ENCODE results near the gene KCTD19.
A peak's percentile ranks its signal among the peaks of the same experiment; 100 is the strongest.

Gene KCTD19

GRCh38 chr16:67312719-67313118 is 13.8 kb downstream of the KCTD19 start:
- DNase-seq, result no peak

- DNase-seq, result peak; percentile 81 to 88
These were observed 14.7 kb downstream of the KCTD19 start for GRCh38 chr16:67311607-67312488.

GRCh38 chr16:67310561-67310960 is 16.0 kb downstream of the KCTD19 start:
- no peak for DNase-seq

GRCh38 chr16:67305216-67306071 is 21.1 kb downstream of the KCTD19 start:
- no peak for DNase-seq

GRCh38 chr16:67304020-67304419 is 22.5 kb downstream of the KCTD19 start:
- no peak for DNase-seq

- no peak for DNase-seq
These were observed 23.6 kb downstream of the KCTD19 start for GRCh38 chr16:67302970-67303369.

GRCh38 chr16:67302076-67302475 is 24.5 kb downstream of the KCTD19 start:
- no peak for DNase-seq

- no peak for DNase-seq
These were observed 25.3 kb downstream of the KCTD19 start for GRCh38 chr16:67301080-67301782.

GRCh38 chr16:67299269-67299668 is 27.3 kb downstream of the KCTD19 start:
- DNase-seq, result no peak

- DNase-seq, result no peak
These were observed 28.3 kb downstream of the KCTD19 start for GRCh38 chr16:67298277-67298676.

- DNase-seq, result no peak
These were observed 30.1 kb downstream of the KCTD19 start for GRCh38 chr16:67296420-67296819.

GRCh38 chr16:67294938-67295361 is 31.6 kb downstream of the KCTD19 start:
- no peak for DNase-seq

- DNase-seq, result no peak
These were observed 32.3 kb downstream of the KCTD19 start for GRCh38 chr16:67294171-67294757.

GRCh38 chr16:67291461-67291860 is 35.1 kb downstream of the KCTD19 start:
- no peak for DNase-seq

- no peak for DNase-seq
These were observed 38.6 kb downstream of the KCTD19 start for GRCh38 chr16:67287960-67288359.

GRCh38 chr16:67286441-67287235 is 39.9 kb downstream of the KCTD19 start:
- DNase-seq, result no peak

GRCh38 chr16:67284699-67285646 is 41.6 kb downstream of the KCTD19 start:
- no peak for DNase-seq

GRCh38 chr16:67283826-67284555 is 42.5 kb downstream of the KCTD19 start:
- no peak for DNase-seq

GRCh38 chr16:67283039-67283825 is 43.3 kb downstream of the KCTD19 start:
- DNase-seq, result no peak

Data from SW 1271 (cell line).